ENCODE results near the gene CASP9.
"Not testable (repeated sequence)": the region's sequence is repeated elsewhere in the genome, so short reads cannot be mapped to it uniquely, and the experiment has no call there.

CASP9 gene

DNA sequence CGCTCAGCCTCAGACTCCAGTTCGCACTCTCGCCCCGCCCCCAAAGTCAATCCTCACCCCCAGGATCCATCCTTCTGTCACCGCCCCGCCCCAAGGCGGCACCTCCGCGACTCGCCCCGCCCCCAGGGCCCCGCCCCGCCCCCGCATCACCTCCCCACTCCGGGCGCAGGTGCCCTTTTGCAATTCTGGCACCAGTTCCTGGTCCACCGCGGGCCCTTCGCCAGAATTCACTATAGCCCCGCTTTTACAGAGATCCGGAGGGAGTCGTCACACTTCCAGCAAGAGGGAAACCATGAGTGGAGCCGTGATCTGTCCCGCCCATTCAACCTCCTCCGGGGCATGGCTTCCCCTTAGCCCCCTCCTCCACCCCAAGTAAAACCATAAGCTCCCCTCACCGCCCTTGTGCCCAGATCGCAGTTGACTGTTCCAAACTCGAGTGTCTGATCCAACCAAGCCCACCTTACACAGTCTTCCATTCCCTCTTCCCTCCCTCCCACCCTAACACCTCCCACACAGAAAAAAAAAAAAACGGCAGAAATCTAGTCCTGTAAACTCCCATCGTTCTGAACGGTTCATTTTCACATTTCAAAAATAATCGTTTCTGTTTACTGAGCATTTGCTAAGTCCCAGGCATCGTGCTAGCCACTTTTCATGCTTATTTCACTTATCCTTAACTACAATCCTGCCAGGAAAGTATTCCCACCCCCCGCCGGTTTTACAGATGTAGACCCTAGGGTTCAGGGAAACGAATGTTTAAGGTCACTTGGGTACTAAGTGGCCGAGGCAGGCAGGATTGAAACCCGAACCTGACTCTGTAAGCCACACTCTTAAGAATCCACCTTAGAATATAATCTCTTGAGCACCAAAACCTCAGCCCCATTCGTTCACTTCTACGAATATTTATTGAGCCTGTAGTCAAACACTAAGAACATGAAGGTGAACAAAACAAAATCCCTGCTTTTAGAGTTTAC is 1.3 kb upstream of the CASP9 start:
- FAIRE-seq = no peak

DNA sequence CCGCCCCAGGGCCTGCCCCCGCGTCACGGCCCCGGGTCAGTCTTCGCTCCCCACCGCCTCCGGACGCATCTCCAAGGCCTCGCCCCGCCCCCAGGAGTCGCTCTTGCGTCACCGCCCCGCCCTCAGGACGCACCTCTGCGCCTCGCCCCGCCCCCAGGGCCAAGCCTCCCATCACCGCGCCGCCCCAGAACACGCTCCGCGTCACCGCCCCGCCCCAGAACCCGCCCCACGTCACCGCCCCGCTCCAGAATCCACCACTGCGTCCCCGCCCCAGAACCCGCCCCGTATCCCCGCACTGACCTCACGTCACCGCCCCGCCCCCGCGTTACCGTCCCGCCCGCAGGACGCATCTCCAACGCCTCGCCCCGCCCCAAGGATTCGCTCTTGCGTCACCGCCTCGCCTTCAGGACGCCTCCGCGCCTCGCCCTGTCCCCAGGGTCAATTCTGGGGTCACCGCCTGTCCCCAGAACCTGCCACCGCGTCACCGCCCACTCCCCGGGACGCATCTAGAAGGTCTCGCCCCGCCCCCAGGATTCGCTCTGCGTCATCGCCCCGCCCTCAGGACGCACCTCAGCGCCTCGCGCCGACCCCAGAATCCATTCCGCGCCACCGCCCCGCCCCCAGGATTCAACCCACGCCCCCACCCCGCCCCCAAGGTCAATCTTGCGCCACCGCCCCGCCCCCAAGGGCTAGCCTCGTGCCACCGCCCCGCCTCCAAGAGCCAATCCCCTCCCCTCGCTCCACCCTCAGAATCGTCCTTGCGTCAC is 451 bp upstream of the CASP9 start:
- FAIRE-seq = no peak

DNA sequence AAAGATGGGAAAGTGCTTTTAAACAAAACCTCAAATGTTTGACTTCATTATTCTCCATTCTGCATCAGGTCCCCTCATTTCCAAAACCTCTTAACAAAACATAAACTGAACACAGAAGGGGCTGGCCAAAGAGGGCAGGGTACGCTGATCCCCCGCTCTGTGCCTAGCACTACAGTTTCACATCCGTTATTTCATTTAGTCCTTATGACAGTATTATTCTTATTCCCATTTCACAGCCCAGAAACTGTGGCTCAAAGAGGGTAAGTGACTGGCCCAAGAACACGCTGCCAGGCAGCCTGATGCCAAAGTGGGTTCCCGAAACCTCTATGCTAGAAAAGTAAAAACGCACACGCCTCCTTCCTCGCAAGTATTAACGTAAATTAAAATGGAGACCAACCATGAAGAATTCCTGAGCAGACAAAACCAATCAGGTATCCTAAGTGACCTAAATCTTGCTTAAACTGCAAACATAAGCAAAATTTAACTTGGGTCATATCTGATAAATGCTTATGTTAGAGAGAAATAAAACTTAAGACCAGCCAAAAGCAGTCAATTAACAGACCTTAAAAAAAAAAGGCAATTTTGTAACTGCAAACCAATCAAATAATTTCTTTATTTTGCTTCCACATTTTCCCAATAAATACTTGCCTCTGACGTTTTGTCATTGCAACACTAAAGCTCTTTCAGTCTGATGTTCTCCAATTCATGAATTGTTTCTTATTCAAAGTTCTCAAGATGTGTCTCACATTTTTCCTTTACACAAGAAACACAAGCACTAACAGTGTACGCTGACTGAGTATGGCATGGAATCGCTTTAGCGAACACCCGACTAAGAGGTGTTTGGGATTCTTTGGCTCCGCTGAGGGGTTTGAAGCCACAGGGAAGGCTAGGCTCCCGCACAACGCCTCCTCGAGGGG is 653 bp downstream of the CASP9 start:
- FAIRE-seq = no peak

DNA sequence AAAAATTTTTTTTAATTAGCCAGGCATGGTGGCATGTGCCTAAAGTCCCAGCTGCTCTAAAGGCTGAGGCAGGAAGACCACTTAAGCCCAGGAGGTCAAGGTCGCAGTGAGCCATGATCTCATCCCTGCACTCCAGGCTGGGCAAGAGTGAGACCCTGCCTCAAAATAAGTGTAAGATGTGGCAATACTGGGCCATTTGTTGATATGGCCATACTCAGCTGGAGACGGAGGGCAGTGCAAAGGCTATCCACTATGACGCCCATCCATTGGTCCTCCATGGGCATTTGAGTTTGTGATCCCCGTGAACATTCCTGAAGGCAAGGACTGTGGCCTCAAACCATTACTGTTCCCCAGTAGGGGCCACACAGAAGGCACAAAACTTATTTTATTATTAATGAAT is 1.5 kb downstream of the CASP9 start:
- no peak for FAIRE-seq

DNA sequence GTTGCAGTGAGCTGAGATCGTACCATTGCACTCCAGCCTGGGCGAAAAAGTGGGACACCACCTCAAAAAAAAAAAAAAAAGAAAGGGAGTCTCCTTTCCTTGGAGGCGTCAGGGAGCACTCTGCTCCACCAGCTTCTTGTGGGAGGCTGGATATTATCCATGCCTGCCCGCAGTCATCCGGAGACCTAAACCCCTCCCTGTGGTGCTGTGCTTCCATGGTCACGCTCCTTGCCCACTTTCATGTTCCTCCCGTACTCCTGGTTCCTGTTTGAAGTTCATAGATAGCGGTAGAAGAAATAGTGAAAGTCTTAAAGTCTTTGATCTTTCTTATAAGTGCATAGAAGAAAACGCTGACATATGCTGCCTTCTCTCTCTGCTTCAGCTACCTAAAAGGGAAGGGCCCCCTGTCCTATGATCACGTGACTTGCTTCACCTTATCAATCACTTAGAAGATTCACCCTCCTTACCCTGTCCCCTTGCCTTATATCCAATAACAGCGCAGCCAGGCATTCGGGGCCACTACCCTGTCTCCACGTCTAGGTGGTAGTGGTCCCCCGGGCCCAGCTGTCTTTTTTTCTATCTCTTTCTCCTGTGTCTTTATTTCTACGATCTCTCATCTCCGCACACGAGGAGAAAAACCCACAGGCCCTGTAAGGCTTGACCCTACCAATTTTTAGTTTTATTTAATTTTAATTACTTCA is 2.7 kb downstream of the CASP9 start:
- not testable (repeated sequence) for FAIRE-seq

DNA sequence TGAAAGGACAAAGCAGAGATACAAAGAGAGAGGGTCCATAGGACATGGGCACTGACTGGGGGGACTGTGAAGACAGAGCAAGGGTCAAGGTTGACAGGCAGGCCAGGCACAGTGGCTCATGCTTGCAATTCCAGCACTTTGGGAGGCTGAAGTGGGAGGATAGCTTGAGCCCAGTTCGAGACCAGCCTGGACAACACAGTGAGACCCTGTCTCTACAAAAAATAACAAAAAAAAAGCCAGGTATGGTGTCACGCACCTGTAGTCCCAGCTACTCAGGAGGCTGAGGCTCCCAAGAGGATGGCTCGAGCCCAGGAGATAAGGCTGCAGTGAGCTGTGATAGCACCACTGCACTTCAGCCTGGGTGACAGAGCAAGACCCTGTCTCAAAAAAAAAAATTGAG is 4.4 kb downstream of the CASP9 start:
- FAIRE-seq = no peak

DNA sequence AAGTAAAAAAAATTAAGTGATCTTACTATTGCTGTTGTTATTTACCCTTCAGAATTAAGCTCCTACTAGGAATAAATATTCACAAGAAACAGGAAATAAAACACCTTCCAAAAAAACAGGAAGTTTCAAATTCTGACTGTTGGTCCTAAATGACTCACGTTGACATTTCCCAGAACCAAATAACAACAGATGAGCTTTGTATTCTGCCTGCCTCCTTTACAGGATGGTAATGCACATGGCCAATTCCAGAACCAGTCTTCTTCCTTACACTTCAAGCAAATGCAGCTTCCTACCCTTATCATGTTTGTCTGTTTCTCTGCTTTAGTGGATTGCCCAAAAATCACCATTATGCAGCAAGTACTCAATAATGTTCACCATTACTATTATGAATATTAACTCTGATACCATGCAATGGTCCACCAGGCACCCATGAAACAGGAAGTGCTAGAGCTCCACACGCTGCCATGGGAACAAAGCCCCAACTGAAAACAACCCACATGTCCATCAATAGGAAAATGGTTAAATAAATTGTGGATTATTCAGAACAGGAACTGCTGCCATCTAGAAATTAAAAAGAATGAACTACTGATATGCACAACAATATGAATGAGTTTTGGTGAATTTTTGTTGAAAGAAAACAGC is 8.9 kb downstream of the CASP9 start:
- FAIRE-seq = no peak

DNA sequence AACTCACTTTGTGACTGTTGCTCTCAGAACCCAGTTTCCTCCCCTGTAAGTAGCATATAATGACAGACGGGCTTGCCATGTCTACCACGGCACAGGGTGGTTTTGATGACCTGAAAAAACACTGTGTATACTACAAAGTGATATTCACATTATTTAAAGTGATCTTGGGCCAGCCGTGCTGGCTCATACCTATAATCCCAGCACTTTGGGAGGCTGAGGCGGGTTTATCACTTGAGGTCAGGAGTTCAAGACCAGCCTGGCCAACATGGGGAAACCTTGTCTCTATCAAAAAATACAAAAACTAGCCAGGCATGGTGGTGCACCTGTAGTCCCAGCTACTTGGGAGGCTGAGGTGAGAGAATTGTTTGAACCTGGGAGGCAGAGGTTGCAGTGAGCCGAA is 9.5 kb downstream of the CASP9 start:
- not testable (repeated sequence) for FAIRE-seq

DNA sequence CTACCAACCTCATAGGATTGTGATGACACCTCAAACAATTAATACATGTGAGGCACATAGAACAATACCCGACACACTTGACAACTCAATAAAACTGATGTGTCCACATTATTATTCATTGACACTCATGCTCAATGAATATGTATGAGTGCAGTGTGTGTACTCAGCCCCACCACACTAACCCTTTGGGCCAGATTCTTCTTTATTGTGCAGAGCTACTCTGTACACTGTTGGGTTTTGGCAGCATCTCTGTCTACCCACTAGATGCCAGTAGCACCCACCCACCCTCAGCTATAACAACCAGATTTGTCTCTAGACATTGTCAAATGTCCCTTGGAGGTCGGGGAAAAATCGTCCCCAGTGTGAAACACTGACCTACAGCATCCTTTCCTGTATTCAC is 10.1 kb downstream of the CASP9 start:
- no peak for FAIRE-seq

DNA sequence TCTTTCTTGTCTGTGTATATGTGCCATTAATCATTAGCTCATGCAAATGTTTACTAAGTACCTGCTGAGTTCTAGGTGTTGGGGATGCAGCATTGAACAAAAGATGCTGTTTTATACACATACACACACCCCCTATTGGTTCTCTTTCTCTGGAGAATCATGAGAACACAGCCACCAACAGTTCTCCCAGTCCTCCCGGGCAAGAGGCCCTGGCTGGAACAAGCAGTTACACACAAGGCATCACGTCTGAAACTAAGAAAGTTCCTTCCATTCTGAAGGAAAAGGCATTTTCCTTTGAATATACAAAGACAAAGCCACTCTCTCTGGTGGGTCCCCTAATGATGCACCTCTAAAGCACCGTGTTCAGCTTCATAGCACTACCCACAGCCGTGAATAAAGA is 10.8 kb downstream of the CASP9 start:
- no peak for FAIRE-seq

DNA sequence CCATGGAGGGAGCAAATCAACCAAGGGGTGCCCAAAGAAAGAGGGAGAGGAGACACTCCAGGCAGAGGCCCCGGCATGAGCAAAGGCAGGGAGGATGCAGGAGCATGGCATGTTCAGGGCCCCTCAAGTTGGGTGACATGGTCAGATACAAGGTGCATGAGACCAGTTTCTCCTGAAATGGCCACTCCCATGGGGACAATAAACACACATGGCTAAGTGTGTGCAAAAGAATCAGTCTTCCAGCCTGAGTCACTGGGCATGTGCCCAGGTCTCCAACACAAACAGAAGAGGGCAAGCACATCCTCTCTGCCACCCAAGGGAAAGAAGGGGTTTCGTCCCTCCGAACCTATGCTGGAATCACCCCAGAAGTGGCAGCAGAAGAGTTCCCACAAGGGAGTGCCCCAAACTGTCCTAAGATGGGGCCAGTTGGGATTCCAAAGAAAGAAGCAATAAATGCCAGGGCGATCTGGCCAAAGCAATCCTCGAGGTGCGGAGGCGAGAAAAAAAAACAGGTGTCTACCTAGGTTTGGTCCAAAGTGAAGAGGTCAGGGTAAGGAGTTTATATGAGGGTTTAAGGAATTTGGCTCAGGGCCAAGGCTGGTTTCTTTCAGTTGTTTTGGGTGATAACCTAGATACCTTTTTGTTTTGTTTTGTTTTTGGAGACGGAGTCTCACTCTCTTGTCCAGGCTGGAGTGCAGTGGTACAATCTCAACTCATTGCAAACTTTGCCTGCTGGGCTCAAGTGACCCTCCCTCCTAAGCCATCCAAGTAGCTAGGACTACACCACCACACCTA is 13.2 kb downstream of the CASP9 start:
- no peak for FAIRE-seq

DNA sequence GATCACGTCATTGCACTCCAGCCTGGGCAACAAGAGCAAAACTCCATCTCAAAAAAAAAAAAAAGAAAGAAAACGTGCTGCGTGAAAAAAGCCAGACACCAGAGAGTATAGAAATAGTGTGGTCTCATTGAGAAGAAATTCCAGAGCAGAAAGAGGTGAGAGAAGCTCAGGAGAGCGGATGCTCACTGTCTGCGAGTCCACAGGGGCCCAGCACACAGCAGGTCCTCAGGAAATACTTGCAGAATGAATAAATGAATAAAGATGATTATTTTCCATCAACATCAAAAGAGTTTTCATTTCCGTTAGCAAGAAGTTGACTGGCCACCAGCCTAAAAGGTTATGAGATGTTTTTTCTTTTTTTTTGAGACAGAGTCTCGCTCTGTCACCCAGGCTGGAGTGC is 14.4 kb downstream of the CASP9 start:
- no peak for FAIRE-seq

DNA sequence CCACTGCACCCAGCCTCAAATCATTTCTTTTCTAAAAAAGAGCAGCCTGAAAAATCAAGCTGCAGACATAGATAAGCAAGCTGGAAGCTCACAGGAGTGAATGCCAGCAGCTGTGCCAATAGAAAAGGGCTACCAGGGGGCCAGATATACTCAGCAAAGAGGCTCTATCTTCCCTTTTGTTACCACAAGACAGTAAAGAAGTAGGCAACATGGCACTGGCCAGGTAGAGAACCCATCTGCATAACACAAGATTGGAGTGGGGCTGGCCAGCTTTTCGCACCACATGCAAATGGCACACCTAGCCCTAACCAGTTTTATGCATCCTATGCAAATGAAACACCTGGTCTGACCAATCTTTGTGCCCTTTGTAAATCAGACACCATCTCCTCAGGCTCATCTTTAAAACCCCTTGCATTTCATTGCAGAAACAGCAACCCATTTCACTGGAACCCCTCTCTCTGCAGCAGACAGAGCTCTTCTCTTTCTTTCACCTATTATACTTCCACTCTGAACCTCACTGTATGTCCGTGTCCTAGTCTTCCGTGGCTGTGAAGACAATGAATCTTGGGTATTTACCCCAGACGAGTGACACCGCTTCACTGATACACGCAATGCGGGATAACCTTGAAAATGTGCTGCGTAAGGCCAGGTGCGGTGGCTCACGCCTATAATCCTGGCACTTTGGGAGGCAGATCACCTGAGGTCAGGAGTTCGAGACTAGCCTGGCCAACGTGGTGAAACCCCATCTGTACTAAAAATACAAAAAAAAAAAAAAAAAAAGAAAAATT is 15.1 kb downstream of the CASP9 start:
- FAIRE-seq = no peak

DNA sequence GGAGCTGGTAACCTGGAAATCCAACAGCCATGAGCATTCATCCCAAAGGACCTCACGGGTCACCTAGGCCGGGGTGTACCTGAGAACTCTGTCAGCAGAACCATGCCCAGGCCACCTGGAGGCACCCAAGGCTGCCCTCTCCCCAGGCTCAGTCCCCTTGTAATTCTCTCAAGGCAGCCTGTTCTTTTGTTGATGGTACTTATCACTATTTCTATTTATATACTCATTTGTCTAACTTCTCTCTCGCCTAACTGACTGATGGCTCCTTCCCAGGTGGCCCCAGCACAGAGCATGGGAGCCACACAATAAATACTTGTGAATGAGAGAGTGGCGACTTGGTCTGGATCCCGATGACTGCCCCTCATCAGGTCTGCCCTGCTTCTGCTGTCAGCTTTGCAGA is 16.7 kb downstream of the CASP9 start:
- no peak for FAIRE-seq

DNA sequence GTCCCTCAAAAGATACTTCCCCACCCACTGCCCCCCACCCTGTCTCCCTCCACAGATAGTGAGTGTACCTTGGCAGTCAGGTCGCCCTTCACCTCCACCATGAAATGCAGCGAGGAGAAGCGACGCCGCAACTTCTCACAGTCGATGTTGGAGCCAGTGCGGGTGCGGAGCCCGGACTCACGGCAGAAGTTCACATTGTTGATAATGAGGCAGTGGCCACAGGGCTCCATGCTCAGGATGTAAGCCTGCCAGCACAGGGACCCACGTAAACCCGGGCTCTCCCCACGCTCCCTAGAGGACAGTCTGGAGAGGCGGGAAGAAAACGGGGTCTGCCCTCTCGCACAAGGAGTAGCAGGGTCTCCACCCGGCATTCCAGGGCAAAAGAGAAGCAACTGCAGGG is 17.2 kb downstream of the CASP9 start:
- FAIRE-seq = no peak

DNA sequence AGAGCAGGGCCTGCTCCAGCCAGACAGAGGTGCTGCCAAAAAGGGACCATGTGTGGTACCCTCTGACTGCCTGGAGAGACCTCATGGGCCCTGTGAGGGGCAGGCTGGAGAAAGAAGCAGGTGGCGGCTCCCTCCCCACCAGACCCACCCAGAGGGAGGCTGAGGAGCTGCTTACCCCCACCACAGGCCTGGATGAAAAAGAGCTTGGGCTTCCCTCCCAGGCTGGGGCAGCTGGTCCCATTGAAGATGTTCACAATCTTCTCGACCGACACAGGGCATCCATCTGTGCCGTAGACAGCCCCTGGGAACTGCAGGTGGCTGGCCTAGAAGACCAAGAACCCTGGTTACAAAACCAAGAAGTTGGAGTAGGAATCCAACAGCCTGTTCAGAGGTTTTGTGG is 19.6 kb downstream of the CASP9 start:
- no peak for FAIRE-seq

DNA sequence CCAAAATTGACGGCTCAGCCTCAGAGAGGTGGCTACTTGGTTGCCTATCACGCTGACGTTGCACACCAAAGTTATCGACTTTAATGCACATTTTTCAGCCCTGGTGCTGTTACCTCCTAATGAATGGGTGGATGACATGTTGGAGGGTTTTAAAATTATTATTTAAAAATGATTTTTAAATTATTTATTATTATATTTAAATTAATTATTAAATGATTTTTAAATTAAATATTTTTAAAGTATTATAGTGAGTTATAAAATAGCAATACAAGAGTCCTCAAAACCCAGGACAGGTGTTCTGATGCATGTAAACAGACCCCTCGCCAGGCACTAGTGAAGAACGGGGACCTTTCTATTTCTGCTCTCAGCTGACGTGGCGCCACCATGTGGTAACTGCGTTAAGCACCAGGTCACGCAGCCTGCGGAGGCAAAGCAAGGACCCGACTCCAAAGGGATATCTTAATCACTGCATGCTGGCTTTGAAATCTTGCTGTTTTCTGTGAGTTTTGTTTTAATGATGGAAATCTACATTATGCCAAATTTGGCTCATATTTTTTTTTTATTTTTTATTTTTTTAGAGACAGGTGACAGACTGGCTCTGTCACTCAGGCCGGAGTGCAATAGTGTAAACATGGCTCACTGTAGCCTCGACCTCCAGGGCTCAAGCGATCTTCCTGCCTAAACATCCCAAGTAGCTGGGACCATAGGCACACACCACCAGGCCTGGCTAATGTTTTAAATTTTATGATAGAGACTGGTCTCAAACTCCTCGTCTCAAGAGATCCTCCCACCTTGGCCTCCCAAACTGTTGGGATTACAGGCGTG is 22.6 kb downstream of the CASP9 start:
- no peak for FAIRE-seq

DNA sequence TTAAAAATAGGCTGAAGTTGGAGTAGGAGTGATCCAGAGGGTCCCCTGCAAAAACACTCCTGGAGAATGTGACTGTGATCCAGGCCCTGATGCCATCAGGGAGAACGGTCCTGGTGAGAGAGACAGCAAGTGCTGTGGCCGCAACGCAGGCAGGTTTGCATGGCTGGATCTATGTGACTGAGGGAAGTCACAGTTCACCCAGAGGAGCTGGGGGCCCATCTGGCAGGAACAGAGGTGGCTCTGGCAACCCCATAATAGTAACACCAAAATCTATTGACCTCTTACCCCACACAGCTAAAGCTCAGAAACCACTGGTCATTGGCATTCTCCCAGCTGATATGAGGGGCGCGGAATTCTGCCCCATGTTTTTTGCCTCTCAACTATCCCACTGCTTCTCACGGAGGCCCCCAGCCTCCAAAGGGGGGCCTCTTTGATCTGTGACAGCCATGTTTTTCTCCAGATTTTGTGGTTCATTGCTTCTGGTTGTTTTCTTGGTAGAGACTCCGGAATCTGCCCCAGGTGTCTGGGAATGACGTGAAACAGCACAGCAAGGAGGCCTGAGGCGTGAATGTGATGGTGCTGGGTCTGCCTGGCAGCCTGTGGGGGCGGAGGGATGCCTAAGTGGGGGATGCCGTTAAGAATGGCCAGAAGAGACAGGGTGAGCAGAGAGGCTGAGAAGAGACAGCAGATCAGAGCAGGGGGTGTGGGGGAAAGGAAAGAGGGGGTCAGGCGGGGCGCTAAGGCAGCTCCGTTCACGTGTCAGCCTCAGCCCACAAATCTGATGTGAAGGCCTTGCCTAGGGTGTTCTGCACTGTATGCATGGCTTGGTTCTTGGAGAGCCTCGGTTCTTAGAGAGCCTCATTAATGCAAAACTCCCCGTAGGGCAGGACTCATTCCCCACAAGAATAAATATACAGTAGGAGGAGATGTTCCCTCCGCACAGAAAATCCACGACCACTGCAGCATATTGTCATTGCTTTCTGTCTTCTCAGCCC is 23.5 kb downstream of the CASP9 start:
- FAIRE-seq = no peak

Measured in islet of Langerhans (tissue), 1 donor.